C4-2B (cell line): ENCODE results near the gene TPSD1.
"Not testable (repeated sequence)": the region's sequence is repeated elsewhere in the genome, so short reads cannot be mapped to it uniquely, and the experiment has no call there.

Experiments
- H3K27ac ChIP-seq: fragments of 450-650 bp; 2 replicates; pipeline ENCODE4 v1.5.1; 2017
- CTCF ChIP-seq: fragments of 450-650 bp; conservative IDR thresholded peaks from 2 replicates; pipeline ENCODE4 v1.5.1; 2017; ENCODE audit warnings: mild to moderate bottlenecking
- ZFX ChIP-seq: fragments of 450-650 bp; IDR thresholded peaks from 2 replicates; pipeline ENCODE4 v1.6.1; 2017

The TPSD1 gene

DNA sequence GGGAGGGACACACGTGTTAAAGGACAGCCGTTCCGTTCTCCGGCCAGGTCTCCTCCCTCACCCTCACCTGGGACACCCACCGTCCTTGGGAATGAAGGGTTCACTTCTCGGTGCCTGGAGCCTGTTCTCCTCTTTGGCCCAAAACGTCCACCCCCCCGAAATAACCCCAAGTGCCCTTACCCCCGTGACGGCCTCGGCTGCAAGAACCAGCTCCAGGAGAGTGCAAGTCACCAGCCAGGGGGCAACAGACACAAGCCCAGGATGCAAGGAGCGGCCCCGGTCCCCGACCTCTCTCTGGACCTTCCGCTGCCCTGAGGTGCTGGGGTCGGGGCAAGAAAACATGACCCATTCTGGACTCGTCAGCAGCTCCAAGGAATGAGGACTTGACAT is 33.6 kb downstream of the TPSD1 start:
- H3K27ac ChIP-seq: no peak overlapping the region
- TF ChIP-seq CTCF (no peak), ZFX (no peak)

DNA sequence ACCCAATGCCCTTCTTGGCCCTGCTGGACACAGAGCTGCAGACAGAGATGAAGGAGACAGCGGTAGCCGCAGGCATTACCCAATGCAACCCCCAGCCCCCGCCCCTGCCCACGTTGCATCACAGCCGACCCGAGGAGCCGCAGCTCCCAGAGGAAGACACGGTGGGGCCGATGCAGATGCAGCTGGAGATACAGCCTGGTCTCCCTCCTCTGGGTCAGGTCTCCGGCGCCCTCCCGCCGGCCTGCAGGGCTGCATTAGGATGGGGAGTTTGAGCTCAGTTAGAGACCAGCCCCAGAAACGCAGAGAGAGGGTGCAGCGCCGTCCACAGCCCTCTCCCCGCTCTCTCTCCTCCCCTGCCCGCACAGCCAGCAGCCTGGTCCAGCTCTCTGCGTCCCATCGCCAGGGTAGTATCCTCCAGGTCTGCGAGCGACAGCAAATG is 34.2 kb downstream of the TPSD1 start:
- no peak overlapping the region for H3K27ac ChIP-seq
- TF ChIP-seq CTCF (no peak), ZFX (no peak)

DNA sequence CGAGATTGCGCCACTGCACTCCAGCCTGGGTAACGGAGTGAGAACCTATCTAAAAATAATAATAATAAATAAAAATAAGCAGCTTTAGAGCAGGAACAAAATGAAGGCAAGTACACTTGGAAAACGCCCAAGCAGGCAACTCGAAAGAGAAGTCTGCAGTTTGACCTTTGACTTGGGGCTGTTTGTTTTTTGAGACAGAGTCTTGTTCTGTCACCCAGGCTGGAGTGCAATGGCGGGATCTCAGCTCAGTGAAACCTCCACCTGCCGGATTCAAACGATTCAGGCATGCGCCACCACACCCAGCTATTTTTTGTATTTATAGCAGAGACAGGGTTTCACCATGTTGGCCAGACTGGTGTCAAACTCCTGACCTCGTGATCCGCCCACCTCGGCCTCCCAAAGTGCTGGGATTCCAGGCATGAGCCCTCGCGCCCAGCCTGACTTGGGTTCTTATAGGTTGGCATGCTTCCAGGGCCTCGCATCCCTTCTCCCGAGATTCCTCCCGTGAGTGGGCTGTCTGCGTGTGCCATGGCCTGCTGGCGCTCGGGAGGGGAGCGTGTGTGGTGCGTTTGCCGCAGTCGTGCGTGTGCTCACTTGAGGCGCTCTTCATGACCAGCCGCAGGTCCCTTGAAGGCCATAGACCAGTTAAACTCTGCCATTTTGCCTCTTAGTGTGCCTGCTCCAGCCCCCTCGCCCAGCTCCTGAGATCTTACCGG is 35.1 kb downstream of the TPSD1 start:
- H3K27ac ChIP-seq: no peak overlapping the region
- TF ChIP-seq ZFX: no peak
- no peak for TF ChIP-seq CTCF

GRCh38 chr16:1291576-1291974 is 35.7 kb downstream of the TPSD1 start:
- no peak for TF ChIP-seq CTCF
- no peak for TF ChIP-seq ZFX
- H3K27ac ChIP-seq: no peak overlapping the region

DNA sequence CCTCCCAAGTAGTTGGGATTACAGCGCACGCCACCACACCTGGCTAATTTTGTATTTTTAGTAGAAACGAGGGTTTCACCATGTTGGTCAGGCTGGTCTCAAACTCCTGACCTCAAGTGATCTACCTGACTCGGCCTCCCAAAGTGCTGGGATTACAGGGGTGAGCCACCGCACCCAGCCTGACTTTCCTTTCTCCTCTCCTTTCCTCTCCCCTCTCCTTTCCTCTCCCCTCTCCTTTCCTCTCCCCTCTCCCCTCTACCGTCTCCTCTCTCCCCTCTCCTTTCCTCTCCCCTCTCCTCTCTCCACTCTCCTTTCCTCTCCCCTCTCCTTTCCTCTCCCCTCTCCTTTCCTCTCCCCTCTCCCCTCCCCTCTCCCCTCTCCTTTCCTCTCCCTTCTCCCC is 36.3 kb downstream of the TPSD1 start:
- H3K27ac ChIP-seq: not testable (repeated sequence)

GRCh38 chr16:1292808-1293207 is 36.9 kb downstream of the TPSD1 start:
- not testable (repeated sequence) for H3K27ac ChIP-seq

- no peak for TF ChIP-seq CTCF
- no peak for TF ChIP-seq ZFX
- no peak overlapping the region for H3K27ac ChIP-seq
Measured at GRCh38 chr16:1293921-1294656, 38.2 kb downstream of the TPSD1 start.

GRCh38 chr16:1295465-1295864 is 39.6 kb downstream of the TPSD1 start:
- peak overlapping the region; percentile 84; the same call in 1 of the 2 replicates for H3K27ac ChIP-seq
- TF ChIP-seq ZFX: no peak
- TF ChIP-seq CTCF: no peak

GRCh38 chr16:1296688-1297017 is 40.8 kb downstream of the TPSD1 start:
- peak overlapping the region; percentile 84 for H3K27ac ChIP-seq
